ENCODE measurements around the gene CCDC18. TPM values are rescaled to one million over a fixed set of nuclear protein-coding genes. Genes with fewer than 3 reads are reported as not detected.
"Not testable (repeated sequence)": the region's sequence is repeated elsewhere in the genome, so short reads cannot be mapped to it uniquely, and the experiment has no call there.

The CCDC18 gene
- total and polyA plus RNA-seq, 9 donors = 1.5 to 4.5 (median 2.8) TPM

- H3K36me3 ChIP-seq = no peaks in the 10 kb centered on the region
- no peaks in the 10 kb centered on the region for H3K27me3 ChIP-seq
- no peaks in the 10 kb centered on the region for H3K9me3 ChIP-seq
- 87 to 93% (median 89%) methylated on average over 5 of the region's 5 CpGs for WGBS, 3 donors
- DNase-seq = no peak
- H3K4me1 ChIP-seq (ENCODE audit: insufficient read depth) = no peaks in the 10 kb centered on the region
- intact Hi-C loops (cut with DNase I) = no loop called here
- H3K4me3 ChIP-seq = no peak overlapping the region
- H3K27ac ChIP-seq = no peak overlapping the region
- TF ChIP-seq EP300 (IDR thresholded peaks at IDR 0.05) (no peak), POLR2A (IDR thresholded peaks at IDR 0.05) (no peak)
- TF ChIP-seq, protein P1, sequence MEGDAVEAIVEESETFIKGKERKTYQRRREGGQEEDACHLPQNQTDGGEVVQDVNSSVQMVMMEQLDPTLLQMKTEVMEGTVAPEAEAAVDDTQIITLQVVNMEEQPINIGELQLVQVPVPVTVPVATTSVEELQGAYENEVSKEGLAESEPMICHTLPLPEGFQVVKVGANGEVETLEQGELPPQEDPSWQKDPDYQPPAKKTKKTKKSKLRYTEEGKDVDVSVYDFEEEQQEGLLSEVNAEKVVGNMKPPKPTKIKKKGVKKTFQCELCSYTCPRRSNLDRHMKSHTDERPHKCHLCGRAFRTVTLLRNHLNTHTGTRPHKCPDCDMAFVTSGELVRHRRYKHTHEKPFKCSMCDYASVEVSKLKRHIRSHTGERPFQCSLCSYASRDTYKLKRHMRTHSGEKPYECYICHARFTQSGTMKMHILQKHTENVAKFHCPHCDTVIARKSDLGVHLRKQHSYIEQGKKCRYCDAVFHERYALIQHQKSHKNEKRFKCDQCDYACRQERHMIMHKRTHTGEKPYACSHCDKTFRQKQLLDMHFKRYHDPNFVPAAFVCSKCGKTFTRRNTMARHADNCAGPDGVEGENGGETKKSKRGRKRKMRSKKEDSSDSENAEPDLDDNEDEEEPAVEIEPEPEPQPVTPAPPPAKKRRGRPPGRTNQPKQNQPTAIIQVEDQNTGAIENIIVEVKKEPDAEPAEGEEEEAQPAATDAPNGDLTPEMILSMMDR (IDR thresholded peaks at IDR 0.05) = no peak
These were observed 95.2 kb downstream of the CCDC18 start for GRCh38 chr1:93275634-93276295.

- DNase-seq; H3K9me3 ChIP-seq; intact Hi-C loops (cut with DNase I); H3K4me3 ChIP-seq; H3K27ac ChIP-seq; H3K27me3 ChIP-seq; H3K36me3 ChIP-seq; H3K4me1 ChIP-seq (ENCODE audit: insufficient read depth): not testable (repeated sequence)
- WGBS, 3 donors = 27 to 35% (median 32%) methylated on average over 3 of the region's 3 CpGs
These were observed 97.0 kb downstream of the CCDC18 start for GRCh38 chr1:93277530-93277929.

- H3K27ac ChIP-seq = no peak overlapping the region
- intact Hi-C loops (cut with DNase I) = no loop called here
- DNase-seq = no peak
- no peaks in the 10 kb centered on the region for H3K4me1 ChIP-seq (ENCODE audit: insufficient read depth)
- no peak overlapping the region for H3K4me3 ChIP-seq
- no peaks in the 10 kb centered on the region for H3K9me3 ChIP-seq
- H3K27me3 ChIP-seq = no peaks in the 10 kb centered on the region
- no peaks in the 10 kb centered on the region for H3K36me3 ChIP-seq
- TF ChIP-seq, protein P1 (IDR thresholded peaks at IDR 0.05) = no peak
- TF ChIP-seq POLR2A (IDR thresholded peaks at IDR 0.05) (no peak), EP300 (IDR thresholded peaks at IDR 0.05) (no peak)
- WGBS, 3 donors = 88 to 95% (median 95%) methylated on average over 1 of the region's 1 CpG
These were observed 103.0 kb downstream of the CCDC18 start for GRCh38 chr1:93283496-93283895.

DNA sequence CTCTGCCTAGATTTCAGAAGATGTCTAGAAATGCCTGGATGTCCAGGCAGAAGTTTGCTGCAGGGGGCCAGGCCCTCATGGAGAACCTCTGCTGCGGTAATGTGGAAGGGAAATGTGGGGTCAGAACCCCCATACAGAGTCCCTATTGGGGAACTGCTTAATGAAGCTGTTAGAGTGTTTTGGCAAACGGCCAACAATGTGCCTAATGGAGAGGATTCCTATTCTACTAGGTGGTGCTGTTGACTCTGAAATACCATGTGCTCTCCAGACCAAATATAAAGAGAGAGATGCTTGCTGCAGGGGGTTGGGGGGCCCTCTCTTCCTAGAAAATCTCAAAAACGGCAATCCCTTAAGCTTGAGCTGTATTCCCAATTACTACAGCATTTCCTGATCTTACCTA, 108.0 kb downstream of the CCDC18 start:
- no peak overlapping the region for H3K27ac ChIP-seq
- H3K4me1 ChIP-seq (ENCODE audit: insufficient read depth) = no peaks in the 10 kb centered on the region
- no peak for TF ChIP-seq POLR2A (IDR thresholded peaks at IDR 0.05)
- TF ChIP-seq, protein P1 (IDR thresholded peaks at IDR 0.05) = no peak
- no peak for TF ChIP-seq EP300 (IDR thresholded peaks at IDR 0.05)
- H3K4me3 ChIP-seq = no peak overlapping the region
- no peak for DNase-seq
- intact Hi-C loops (cut with DNase I) = no loop called here
- H3K27me3 ChIP-seq = no peaks in the 10 kb centered on the region
- H3K9me3 ChIP-seq = no peaks in the 10 kb centered on the region
- H3K36me3 ChIP-seq = no peaks in the 10 kb centered on the region
- 75 to 92% (median 76%) methylated on average over 3 of the region's 3 CpGs for WGBS, 3 donors

DNA sequence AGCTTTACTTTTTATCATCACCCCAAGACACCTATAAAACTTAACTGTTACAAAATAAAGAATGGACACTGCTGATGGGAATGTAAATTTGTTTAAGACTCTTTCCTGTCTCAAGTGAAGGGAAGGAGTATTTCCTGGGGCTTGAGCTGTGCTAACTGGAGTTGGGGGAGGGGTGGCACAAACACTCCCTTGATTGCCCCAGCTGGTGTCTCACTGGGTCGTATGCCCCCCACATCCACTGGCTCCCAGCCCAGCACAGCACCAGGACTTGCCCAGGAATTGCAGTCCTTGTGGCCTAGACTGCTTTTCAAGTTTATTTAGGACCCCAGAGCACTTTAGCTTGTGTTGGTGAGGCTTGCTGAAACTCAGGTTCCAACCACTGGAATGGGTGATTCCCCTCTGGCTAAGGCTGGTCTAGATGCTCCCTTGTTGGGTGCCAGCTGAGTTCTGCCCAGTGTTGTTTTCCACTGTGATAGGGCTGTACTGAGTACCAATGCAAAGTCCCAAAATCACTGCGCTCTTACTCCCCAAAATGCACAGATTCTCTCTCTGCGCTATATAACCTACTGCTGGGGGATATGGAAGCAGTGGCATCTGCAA, 116.1 kb downstream of the CCDC18 start:
- TF ChIP-seq, protein P1 (IDR thresholded peaks at IDR 0.05) = no peak
- no peak for TF ChIP-seq EP300 (IDR thresholded peaks at IDR 0.05)
- no peak for TF ChIP-seq POLR2A (IDR thresholded peaks at IDR 0.05)
- DNase-seq = no peak
- no peaks in the 10 kb centered on the region for H3K36me3 ChIP-seq
- H3K4me1 ChIP-seq (ENCODE audit: insufficient read depth) = no peaks in the 10 kb centered on the region
- no peak overlapping the region for H3K27ac ChIP-seq
- intact Hi-C loops (cut with DNase I) = no loop called here
- H3K4me3 ChIP-seq = no peak overlapping the region
- no peaks in the 10 kb centered on the region for H3K9me3 ChIP-seq
- no peaks in the 10 kb centered on the region for H3K27me3 ChIP-seq
- WGBS, 3 donors = 74 to 82% (median 75%) methylated on average over 3 of the region's 3 CpGs
